ENCODE results near the gene RTRAF. TPM values are rescaled to one million over a fixed set of nuclear protein-coding genes. Genes with fewer than 3 reads are reported as not detected.
A peak's percentile ranks its signal among the peaks of the same experiment; 100 is the strongest.

The RTRAF gene
- total RNA-seq (166 TPM), polyA plus RNA-seq (114 TPM)

DNA sequence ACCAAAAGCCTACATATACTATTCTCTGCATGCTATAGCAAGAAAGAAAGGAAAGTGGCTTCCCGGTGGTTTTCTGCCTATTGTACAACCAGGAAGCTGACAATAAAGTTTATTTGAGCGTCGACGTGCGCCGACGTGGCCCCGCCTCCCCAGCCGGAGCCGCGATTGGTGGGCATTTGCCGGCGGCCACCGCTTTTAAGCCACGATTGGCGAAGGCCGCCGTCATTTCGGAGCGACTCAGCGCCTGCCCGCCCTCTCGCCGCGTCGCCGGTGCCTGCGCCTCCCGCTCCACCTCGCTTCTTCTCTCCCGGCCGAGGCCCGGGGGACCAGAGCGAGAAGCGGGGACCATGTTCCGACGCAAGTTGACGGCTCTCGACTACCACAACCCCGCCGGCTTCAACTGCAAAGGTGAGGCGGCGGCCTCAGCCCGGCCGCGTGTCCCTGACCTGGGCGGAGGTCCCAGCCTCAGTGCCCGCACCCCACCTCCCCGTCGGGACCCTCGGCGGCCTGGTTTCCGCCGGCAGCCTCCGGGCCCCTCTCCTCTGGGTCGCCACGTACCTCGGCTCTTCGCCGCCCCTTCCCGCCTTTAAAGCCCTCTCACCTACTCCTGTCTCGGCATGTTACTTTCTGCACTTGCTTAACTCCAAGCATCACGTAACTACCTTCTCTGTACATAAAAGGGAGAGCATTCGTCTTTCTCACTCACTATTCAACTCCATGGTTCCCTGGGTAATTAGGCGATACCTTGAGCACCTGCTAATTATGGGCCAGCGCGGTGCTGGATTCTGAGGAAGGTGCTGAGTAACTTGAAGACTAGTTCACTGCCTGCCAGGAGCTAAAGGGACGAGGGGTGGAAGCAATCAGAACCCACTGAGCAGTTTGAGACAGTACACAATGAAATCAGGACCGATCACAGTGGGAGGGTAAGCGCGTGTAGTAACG is at the start of gene RTRAF:
Gene RTRAF (plus strand): TSS at position 254 of the 942 bp plus-strand sequence. CDS start 94 bp downstream, at position 348.
- Histone ChIP-seq H3K4me1 (ENCODE audit: insufficient read depth) (no peaks in the 10 kb centered on the region), H3K36me3 (ENCODE audit: insufficient read depth) (no peaks in the 10 kb centered on the region), H3K27ac (ENCODE audit: low read depth) (peak within 1 kb of the TSS; percentile 86), H3K4me3 (ENCODE audit: low read depth, low read length) (peak within 1 kb of the TSS; percentile 95)
- WGBS: under 1% methylated on average over 72 of the region's 72 CpGs
- DNase-seq (ENCODE audit: extremely low spot score): peak; percentile 76

DNA sequence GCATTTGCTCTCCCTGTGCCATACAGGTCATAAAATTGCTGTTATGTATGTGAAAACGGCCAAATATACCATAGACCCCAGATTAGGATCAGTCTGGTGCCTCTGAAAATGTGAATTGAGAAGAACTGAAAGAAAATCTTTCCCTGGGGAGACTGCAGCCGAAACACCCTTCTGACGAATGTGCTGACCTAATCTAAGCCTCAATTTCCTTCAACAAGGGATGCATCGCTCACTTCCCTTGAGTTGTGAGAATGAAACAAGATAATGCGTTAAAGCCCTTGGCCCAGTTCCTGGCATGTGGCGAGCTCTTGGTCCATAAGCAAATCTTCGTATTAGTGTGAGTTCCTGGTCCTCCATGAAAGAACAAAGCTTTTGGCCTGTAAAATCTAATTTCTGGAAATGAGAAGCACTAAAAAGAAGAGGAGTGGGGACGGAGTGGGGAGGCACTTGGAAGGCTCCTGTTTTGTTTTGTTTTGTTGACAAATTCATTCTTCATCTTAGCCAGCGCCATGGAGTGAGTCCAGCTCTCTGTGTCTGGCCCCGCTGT is 49.5 kb upstream of the RTRAF start:
- Histone ChIP-seq H3K36me3 (ENCODE audit: insufficient read depth) (no peaks in the 10 kb centered on the region), H3K4me1 (ENCODE audit: insufficient read depth) (no peaks in the 10 kb centered on the region), H3K4me3 (ENCODE audit: low read depth, low read length) (no peak overlapping the region), H3K27ac (ENCODE audit: low read depth) (no peak overlapping the region)
- DNase-seq (ENCODE audit: extremely low spot score): no peak
- 69% methylated on average over 10 of the region's 10 CpGs for WGBS

DNA sequence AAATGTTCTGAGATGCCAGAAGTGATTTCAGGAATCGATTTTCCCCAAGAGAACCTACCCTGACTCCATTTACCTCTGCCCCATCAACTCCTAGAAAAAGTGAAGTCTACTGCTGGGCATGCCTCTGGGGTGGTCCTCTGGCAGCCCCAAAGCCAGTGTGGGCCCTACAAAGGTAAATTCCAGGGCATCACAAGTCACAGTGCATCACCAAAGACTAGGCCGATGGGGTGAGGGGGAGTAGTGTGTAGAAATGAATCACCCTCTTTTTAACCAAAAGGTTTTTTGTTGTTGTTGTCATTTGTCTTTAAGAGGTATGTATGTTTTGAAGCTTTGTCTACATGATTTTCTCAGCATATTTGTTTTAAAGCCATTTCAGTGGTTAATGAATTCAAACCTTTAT is 46.4 kb upstream of the RTRAF start:
- H3K27ac ChIP-seq (ENCODE audit: low read depth): no peak overlapping the region
- DNase-seq (ENCODE audit: extremely low spot score): no peak
- WGBS: 93% methylated on average over 2 of the region's 2 CpGs

DNA sequence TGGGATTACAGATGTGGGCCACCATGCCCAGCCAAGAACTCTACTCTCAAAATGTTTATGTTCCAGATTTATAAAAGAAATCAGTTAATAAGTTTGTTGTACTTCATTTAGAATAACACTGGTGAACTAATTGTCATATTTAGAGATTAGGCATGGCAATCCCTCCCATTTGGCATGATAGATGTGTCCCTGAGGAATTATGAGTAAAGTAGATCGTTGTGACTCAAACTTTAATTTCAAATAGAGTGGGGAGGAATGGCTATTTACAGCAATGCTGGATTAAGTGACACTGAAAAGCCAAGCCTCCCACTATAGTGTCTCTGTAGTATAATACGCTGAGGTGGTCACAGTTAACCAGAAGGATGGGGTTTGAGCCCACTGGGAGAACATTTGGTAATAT is 39.3 kb upstream of the RTRAF start:
- H3K27ac ChIP-seq (ENCODE audit: low read depth): no peak overlapping the region
- peaks cover 3% of the 10 kb centered on the region for H3K36me3 ChIP-seq (ENCODE audit: insufficient read depth)
- WGBS: 69% methylated on average over 2 of the region's 2 CpGs
- H3K4me3 ChIP-seq (ENCODE audit: low read depth, low read length): no peak overlapping the region
- no peaks in the 10 kb centered on the region for H3K4me1 ChIP-seq (ENCODE audit: insufficient read depth)
- DNase-seq (ENCODE audit: extremely low spot score): no peak

More for the DNA sequence above, 46.4 kb upstream of the RTRAF start:
- no peaks in the 10 kb centered on the region for H3K4me1 ChIP-seq (ENCODE audit: insufficient read depth)
- H3K4me3 ChIP-seq (ENCODE audit: low read depth, low read length): no peak overlapping the region
- H3K36me3 ChIP-seq (ENCODE audit: insufficient read depth): no peaks in the 10 kb centered on the region

DNA sequence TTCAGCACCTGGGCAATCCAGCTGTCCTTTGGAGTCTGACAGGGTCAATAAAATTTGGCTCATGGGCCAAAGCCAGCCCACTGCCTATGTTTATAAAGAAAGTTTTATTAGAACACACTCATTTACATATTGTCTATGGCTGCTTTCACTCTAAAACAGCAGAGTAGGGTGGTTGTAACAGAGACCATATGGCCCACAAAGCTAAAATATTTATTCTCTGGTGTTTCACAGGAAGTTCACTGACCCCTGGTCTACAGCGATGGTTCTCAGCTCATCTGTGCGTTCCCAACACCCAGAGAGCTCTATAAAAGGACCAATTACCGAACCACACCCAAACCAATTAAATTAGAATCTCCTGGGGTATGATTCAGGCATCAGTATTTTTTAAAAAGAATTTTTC is 37.7 kb upstream of the RTRAF start:
- Histone ChIP-seq H3K4me1 (ENCODE audit: insufficient read depth) (no peaks in the 10 kb centered on the region), H3K4me3 (ENCODE audit: low read depth, low read length) (no peak overlapping the region), H3K27ac (ENCODE audit: low read depth) (no peak overlapping the region), H3K36me3 (ENCODE audit: insufficient read depth) (peaks cover 3% of the 10 kb centered on the region)
- DNase-seq (ENCODE audit: extremely low spot score): no peak
- 47% methylated on average over 3 of the region's 3 CpGs for WGBS

DNA sequence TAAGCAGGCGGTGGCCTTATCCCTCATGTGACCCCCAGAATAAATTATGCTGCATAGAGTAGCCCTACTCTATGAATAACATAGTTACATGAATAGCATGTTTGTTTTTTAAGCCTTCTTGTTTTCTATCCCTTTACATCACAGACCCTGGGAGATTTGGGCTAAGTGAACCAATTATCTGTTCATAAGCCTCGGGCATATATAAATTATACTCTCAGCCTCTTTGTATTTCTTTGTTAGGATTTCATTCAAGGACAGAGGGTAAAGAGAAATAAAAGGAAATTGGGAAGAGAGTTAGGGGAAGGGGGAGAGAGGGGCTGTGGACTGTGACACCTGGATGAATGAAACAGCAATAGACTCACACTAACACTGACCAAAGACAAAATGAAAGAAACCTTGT is 35.3 kb upstream of the RTRAF start:
- peaks cover 3% of the 10 kb centered on the region for H3K36me3 ChIP-seq (ENCODE audit: insufficient read depth)
- H3K27ac ChIP-seq (ENCODE audit: low read depth): no peak overlapping the region
- 88% methylated on average over 2 of the region's 2 CpGs for WGBS
- no peak for DNase-seq (ENCODE audit: extremely low spot score)
- H3K4me1 ChIP-seq (ENCODE audit: insufficient read depth): no peaks in the 10 kb centered on the region
- H3K4me3 ChIP-seq (ENCODE audit: low read depth, low read length): no peak overlapping the region

DNA sequence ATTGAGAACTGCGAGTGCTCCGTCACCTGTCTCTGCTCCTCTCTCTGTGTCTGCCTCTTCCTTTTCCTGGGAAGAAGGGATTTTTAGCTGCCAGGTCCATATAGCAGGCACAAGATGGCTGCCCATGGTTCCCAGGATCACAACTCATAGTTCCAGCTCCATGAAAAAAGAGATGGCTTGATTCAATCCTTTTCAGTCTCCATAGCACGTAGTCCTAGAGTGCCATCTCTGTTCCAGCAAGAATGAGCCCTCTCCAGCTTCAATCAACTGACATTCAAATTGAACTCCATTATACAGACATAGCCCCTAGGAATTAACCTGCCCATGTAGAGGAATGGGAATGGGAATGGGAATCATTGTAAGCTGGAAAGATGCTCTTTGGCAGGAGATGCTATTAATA is 34.7 kb upstream of the RTRAF start:
- Histone ChIP-seq H3K4me3 (ENCODE audit: low read depth, low read length) (no peak overlapping the region), H3K36me3 (ENCODE audit: insufficient read depth) (peaks cover 3% of the 10 kb centered on the region), H3K27ac (ENCODE audit: low read depth) (no peak overlapping the region), H3K4me1 (ENCODE audit: insufficient read depth) (no peaks in the 10 kb centered on the region)
- WGBS: 94% methylated on average over 3 of the region's 3 CpGs
- DNase-seq (ENCODE audit: extremely low spot score): no peak

DNA sequence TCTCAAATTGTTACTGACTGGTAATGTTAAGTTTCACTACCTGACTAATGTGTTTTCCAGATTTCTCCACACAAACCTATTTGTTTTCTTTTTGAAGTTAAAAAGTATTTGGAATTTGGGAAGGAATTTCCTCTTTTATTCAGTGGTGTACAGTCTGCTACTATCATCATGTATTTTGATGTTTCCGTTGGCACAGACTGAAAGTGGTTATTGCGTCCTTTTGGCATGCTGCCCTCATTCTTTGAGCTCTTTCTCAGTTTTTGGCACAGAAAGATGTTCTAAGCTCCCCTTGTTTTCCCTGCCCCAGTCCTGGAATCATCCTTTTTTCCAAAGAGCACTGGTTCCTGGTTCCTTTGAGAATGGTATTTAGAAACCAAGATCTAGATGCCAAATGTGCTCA is 31.4 kb upstream of the RTRAF start:
- Histone ChIP-seq H3K27ac (ENCODE audit: low read depth) (no peak overlapping the region), H3K36me3 (ENCODE audit: insufficient read depth) (no peaks in the 10 kb centered on the region), H3K4me3 (ENCODE audit: low read depth, low read length) (no peak overlapping the region), H3K4me1 (ENCODE audit: insufficient read depth) (no peaks in the 10 kb centered on the region)
- WGBS: 63% methylated on average over 2 of the region's 2 CpGs
- no peak for DNase-seq (ENCODE audit: extremely low spot score)

DNA sequence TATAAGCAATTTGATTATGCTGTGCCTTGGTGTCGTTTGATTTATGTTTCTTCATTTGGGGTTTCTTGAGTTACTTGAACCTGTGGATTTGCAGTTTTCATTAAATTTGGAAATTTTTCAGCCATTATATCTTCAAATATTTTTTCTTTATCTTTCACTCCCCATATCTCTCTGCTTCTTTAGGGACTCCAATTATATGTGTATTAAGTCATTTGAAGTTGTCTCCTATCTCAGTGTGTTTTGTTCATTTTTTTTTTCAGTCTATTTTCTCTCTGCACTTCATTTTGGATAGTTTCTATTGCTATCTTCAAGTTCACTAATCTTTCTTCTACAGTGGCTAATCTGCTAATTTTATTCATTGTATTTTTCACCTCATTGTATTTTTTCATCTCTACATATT is 29.4 kb upstream of the RTRAF start:
- 96% methylated on average over 1 of the region's 1 CpG for WGBS
- Histone ChIP-seq H3K4me1 (ENCODE audit: insufficient read depth) (no peaks in the 10 kb centered on the region), H3K36me3 (ENCODE audit: insufficient read depth) (no peaks in the 10 kb centered on the region), H3K27ac (ENCODE audit: low read depth) (no peak overlapping the region), H3K4me3 (ENCODE audit: low read depth, low read length) (no peak overlapping the region)
- no peak for DNase-seq (ENCODE audit: extremely low spot score)

DNA sequence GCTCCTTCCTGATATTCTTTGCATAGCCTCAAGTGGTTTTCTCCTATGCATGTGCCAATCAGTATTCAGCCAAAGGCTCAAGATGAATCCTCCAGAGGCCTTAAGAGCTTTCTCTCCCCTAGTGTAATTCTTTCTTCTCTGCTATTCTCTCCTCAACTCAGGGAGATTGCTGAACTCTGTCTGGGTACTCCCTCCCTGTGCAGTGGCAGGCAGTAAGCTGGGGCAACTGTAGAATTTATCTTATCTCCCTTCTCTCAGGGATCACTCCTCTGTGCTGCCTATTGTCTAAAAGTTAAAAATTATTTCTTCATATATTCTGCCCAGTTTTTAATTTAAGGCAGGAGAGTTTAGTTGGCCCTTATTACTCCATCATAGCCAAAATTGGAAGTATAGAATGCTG is 28.5 kb upstream of the RTRAF start:
- no peak overlapping the region for H3K27ac ChIP-seq (ENCODE audit: low read depth)
- no peak for DNase-seq (ENCODE audit: extremely low spot score)
- no peak overlapping the region for H3K4me3 ChIP-seq (ENCODE audit: low read depth, low read length)
- H3K36me3 ChIP-seq (ENCODE audit: insufficient read depth): no peaks in the 10 kb centered on the region
- no peaks in the 10 kb centered on the region for H3K4me1 ChIP-seq (ENCODE audit: insufficient read depth)

DNA sequence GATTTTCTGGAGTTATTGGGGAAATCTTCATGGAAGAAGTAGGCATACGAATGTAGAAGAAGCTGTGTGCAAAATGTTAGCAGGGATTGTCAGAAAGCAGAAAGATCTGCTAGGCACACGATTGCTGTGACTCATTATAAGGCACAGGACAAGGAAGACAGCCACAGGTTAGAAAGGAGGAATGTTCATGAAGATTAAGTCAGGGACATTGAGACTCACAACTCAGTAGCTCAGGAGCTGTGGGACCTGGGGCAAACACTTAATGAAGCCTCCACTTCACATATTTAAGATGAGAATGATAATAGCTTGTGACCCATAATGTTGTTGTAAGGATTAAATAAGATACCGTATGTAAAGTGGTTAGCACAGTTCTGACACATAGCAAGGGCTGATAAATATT is 26.6 kb upstream of the RTRAF start:
- no peak for DNase-seq (ENCODE audit: extremely low spot score)
- H3K27ac ChIP-seq (ENCODE audit: low read depth): no peak overlapping the region
- H3K4me1 ChIP-seq (ENCODE audit: insufficient read depth): no peaks in the 10 kb centered on the region
- 26% methylated on average over 3 of the region's 3 CpGs for WGBS
- no peaks in the 10 kb centered on the region for H3K36me3 ChIP-seq (ENCODE audit: insufficient read depth)
- H3K4me3 ChIP-seq (ENCODE audit: low read depth, low read length): no peak overlapping the region

DNA sequence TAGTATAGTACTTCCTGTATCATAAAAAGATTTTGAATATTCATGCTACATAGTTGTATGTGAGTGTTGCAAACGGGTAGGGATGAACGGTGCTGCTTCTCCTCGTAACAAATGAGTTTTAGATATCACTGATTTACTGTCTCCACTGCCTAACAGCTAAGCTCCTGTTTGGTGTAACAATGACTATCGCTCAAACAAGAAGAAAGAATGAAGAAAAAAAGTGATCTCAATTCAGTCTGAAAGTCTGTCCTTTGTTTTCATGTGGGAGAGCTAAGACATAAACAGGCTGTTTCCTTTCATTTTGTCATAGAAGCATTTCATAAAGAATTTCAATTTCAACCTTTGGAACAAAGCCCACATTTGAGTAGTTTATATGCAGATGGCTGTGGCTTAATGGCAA is 26.1 kb upstream of the RTRAF start:
- H3K27ac ChIP-seq (ENCODE audit: low read depth): no peak overlapping the region
- no peaks in the 10 kb centered on the region for H3K4me1 ChIP-seq (ENCODE audit: insufficient read depth)
- H3K4me3 ChIP-seq (ENCODE audit: low read depth, low read length): no peak overlapping the region
- 9% methylated on average over 4 of the region's 4 CpGs for WGBS
- no peaks in the 10 kb centered on the region for H3K36me3 ChIP-seq (ENCODE audit: insufficient read depth)
- DNase-seq (ENCODE audit: extremely low spot score): peak; percentile 33

DNA sequence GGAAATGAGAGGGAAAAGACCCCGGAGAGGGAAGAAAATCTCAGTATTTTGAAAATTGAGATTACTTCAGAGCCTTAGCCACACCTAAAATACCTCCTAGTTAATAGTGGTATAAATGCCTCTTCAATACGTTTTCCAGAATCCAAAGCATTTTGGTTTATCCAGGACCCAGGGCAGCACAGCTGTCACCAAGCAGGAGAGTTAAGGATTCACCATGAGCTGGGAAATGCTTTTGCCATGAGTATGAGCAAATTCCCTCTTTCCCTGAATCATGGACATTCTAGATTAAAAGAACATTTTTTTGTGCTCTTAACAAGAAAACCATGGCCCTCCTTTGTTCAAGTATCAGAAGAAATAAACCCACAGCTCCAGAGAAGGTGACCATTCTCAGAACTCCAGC is 21.8 kb upstream of the RTRAF start:
- WGBS: 76% methylated on average over 2 of the region's 2 CpGs
- no peak overlapping the region for H3K27ac ChIP-seq (ENCODE audit: low read depth)
- H3K36me3 ChIP-seq (ENCODE audit: insufficient read depth): no peaks in the 10 kb centered on the region
- no peak overlapping the region for H3K4me3 ChIP-seq (ENCODE audit: low read depth, low read length)
- no peak for DNase-seq (ENCODE audit: extremely low spot score)
- no peaks in the 10 kb centered on the region for H3K4me1 ChIP-seq (ENCODE audit: insufficient read depth)

DNA sequence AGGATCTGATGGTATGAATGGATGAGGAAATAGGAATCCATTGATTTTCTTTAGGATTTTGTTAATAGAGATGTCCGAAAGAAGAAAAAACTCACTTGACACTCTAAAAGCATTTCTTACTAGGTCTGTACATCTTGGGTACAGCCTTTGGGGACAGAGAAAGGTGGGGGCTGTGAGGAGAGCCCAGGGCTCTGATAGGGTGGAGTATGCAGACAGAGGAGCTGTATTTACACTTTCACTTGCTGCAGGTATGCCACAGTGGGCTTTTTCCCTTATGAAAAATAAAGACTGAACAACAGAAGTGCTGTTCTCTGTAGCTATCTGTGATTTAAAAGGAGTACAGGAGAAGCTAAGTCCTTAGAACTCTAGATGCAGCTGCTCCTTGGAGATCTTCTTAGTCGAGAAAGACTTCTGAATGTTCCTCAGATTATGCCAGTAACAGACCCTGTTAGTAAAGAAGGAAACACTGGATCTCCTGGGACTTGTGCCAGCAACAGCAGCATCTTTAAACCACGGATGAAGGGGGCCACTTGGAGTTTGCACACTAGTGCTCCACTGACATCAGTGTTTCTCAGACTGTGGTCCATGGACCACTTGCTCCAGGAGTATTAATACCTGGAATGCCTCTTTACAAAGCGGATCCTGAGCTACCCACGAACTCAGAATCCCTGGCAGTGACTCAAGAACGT is 19.4 kb upstream of the RTRAF start:
- no peak overlapping the region for H3K27ac ChIP-seq (ENCODE audit: low read depth)
- WGBS: 47% methylated on average over 6 of the region's 6 CpGs
- no peak overlapping the region for H3K4me3 ChIP-seq (ENCODE audit: low read depth, low read length)
- no peak for DNase-seq (ENCODE audit: extremely low spot score)
- H3K36me3 ChIP-seq (ENCODE audit: insufficient read depth): no peaks in the 10 kb centered on the region
- no peaks in the 10 kb centered on the region for H3K4me1 ChIP-seq (ENCODE audit: insufficient read depth)
